HG03460 (cell line): ENCODE measurements around the gene APEX2.
"Not testable (repeated sequence)": the region's sequence is repeated elsewhere in the genome, so short reads cannot be mapped to it uniquely, and the experiment has no call there.

ENCODE experiments used
- ATAC-seq: cut with Tn5 transposase; IDR thresholded peaks from one replicate; pipeline ENCODE4 v1.9.1; 2021; ENCODE audit not compliant: unreplicated experiment

The APEX2 gene, protein sequence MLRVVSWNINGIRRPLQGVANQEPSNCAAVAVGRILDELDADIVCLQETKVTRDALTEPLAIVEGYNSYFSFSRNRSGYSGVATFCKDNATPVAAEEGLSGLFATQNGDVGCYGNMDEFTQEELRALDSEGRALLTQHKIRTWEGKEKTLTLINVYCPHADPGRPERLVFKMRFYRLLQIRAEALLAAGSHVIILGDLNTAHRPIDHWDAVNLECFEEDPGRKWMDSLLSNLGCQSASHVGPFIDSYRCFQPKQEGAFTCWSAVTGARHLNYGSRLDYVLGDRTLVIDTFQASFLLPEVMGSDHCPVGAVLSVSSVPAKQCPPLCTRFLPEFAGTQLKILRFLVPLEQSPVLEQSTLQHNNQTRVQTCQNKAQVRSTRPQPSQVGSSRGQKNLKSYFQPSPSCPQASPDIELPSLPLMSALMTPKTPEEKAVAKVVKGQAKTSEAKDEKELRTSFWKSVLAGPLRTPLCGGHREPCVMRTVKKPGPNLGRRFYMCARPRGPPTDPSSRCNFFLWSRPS

DNA sequence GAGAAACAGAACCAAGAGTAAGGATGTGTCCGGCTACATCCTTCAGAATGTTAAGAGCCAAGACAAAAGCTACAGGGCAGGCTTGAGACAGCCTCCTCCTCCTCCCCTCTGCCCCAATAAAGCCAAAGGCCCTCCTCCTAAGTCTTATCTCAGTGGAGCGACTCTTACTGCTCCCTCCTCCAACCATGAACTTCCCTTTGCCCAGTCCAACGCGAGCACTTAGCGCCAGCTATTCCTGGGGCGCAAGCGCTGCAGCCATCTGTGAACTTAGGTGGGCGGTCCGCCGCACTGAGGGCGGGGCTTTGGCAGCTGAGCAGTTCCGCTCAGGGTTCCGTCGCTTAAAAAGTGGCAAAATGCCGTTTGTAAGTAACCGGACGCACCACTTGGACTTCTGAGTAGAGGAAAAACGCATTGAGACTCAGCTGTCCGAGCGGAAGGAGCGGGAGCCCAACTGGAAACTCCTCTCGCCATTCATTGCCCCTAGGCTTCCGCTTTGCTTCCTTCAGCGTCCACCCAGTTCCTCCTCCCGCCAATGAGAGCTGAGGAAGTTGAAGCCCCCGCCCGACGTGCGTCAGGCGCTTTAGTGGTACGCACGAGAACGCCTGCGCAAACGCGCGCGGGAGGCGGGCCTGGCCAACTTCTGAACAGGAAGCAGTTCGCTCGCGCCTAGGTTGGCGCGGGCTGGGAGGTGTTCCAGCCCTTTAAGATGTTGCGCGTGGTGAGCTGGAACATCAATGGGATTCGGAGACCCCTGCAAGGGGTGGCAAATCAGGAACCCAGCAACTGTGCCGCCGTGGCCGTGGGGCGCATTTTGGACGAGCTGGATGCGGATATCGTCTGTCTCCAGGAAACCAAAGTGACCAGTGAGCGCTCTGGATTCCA, at the start of gene APEX2:
APEX2 (plus strand) TSS at position 647 of the 882 bp plus-strand sequence; CDS start at position 707, 60 bp downstream.
- ATAC-seq: peak; percentile 94

DNA sequence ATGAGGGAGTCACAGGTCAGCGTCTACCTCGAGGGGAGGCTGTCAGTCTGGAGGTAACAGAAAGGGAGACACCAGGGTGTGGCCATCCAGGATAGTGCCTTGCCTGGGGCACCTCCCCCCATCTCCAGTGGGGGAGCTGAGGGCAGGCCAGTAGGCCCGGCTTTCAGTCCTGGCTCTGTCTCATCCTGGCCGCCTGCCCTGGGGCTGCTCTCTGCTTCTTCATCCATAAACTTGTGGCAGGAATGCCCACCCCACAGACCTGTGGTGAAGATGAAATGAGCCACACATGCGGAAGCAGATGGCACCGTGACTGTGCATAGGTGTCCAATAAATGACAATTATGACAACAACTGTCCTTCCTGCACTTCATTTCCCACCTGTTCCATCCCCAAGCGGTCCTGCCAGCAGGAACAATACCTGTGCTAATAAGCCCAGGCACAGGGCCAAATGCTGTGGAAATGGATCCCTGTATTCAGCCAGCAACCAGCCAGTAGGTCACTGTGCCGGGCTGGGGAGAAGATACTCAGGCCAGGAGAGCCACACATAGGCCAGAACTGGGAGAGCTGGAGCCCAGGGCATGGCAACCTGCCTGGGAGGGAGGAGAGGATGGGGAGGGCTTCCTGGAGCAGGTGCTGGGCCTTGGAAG, 49.3 kb upstream of the APEX2 start:
- ATAC-seq: no peak

DNA sequence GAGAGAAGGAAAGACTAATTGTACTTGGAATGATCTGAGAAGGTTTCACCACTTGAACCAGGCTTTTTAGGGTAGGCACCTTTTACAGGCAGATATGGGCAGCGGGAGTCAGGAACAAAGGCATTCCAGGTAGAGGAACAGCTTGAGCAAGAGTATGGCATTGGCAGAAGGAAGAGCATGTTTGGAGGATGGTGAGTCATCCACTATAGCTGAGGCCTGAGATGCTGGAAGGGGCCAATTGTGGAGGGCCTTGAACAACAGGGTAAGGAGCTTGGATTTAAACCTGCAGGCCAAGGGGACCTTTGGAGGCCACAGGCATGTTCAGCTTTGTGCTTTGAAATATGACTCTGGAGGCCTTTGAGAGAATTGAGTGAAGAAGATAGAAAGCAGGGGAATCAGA, 38.4 kb upstream of the APEX2 start:
- no peak for ATAC-seq

DNA sequence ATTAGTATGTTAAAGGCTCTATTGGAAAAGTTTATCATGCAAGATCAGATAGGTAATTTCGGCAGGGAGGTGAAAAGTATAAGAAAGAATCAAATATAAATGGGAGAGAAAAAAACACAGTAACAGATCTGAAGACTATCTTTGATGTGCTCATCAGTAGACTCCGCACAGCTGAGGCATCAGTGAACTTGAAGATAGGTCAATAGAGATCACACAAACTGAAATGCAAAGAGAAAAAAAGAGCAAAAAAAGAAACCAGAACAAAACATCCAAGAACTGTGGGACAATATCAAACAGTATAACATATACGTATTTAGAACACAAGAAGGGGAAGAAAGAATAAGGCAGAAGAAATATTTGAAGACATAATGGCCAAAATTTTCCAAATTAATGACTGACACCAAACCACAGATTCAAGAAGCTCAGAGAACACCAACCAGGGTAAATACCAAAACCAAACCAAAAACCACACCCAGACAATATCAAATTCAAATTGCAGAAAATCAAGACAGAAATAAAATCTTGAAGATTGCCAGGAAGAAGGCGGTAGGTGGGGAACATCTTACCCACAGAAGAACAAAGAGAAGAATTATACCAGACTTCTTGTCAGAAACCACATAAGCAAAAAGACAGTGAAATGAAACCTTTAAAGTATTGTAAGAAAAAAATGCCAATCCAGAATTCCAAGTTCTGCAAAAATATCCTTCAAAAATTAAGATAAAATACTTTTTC, 35.2 kb upstream of the APEX2 start:
- ATAC-seq: no peak

DNA sequence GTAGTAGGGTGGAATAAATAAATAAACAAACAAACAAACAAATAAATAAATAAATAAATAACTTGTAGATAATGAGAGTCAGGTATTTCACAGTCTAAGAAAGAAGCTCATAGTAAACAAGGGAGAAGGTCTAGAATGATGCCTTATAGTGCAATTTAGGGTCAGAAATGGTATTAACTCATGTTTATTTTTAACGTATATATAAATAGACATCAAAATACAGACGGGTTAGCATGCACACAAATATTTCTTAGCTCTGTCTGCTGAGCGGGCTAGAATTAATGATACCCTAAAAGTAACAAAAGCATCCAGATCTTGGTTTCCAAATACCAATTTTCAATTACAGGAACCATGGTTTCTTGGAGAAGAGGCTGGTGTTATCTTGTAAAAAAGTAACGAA, 22.8 kb upstream of the APEX2 start:
- no peak for ATAC-seq

DNA sequence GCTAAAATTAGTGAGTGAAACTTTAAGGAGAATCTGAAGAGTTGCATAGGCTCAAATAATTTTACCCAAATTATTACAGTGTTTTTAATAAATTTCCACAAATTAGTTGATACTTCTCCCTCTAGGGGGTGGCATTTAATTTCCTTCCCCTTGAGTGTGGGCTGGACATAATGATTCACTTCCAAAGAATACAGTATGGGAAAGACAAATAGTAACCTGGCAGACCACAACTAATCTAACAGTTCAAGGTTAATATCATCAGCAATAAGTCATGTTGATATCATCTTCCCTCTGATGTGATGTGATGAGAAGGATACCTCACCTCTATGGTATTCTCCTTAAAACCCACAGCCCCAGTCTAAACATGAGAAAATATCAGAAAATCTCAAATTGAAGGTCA, 21.7 kb upstream of the APEX2 start:
- ATAC-seq: no peak

DNA sequence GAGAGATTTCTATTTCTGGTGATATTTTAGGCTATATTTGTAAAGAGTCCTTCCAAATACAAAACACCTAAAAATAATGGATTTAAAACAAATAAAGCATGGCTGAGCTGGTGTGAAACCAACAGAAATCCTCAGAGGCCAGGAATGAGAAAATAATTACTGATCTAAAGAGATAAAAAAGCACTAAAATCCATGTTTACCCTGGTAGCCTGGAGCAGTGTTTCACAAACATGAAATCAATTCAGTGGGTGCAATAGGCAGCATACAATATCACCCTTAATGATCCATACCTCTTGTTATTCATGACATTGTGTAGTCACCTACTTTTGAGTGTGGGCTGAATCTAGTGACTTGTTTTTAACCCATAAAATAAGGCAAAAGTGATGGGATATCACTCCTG, 20.7 kb upstream of the APEX2 start:
- ATAC-seq: no peak

DNA sequence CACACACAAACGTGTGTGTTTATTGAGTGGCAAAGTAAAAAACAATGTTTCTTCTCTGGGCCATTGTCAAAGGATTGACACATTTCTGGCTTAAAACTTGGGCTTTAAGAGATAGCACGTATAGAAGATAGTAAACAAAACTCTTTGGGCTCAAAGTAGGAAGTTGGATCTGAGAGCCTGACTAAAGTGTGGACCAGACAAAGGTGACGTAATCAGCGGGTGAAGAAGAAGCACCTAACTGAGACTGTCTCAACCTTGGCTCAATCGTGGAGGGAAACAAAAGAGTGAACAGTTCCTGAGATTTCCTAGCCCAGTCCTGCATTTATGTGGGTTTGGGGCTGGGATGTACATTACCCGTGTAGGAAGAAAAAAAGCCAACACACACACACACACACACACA, 19.8 kb upstream of the APEX2 start:
- no peak for ATAC-seq

DNA sequence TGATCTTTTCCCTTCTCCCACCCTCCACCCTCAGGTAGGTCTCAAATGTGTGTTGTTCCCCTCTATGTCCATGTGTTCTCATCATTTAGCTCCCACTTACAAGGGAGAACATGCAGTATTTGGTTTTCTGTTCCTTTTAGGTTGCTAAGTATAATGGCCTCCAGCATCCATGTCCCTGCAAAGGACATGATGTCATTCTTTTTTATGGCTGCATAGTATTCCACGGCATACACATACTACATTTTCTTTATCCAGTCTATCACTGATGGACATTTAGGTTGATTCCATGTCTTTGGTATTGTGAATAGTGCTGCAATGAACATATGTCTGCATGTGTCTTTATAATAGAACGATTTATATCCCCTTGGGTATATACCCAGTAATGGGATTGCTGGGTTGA, 16.9 kb upstream of the APEX2 start:
- ATAC-seq: not testable (repeated sequence)

DNA sequence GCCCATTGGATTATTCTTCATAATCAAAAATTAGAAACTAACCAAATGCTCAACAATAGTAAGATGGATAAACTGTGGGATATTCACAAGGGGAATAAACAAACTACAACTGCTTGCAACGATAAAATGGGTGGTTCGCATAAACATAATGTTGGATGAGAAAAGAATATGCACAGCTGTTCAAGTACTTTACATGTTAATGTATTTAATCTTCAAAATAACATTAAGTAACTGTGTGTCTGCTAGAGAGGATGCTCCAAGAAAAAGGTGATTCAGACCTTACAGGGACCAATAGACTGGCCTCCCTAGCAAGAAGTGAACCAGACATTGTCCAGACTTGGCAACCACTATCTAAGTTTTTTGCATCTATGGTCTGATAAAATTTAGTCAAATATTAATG, 8.5 kb upstream of the APEX2 start:
- ATAC-seq: no peak

DNA sequence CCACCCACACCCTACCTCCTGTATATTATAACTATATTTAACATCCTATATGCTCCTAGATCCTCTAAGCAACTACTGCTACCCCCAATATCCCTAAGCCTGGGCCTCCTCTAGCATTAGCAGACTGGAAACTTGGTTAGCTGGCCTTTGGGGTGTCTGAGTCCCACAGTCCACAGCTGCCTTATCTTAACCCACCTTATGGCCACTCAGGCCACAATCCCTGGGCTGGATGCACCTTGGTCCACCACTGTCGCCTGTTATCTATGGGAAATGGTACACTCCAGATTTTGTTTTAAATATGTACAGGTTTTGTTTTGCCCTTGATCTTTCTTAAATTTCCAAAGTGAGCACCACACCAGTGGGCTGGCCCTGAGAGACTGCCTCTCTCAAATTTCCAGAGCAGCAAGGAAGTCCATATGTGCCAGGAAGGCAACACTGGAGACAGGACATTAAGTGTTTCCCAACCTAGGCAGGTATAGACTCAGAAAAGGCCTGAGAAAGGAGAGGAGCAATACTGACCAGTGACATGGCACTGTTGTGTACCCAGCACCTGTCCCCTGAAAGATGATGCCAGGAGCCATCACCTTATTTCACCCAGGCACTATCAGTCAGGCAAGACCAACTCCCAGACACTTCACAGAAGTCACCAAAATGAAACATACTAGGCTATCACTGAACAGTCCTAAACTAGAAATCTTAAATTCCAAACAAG, 7.1 kb upstream of the APEX2 start:
- ATAC-seq: no peak

DNA sequence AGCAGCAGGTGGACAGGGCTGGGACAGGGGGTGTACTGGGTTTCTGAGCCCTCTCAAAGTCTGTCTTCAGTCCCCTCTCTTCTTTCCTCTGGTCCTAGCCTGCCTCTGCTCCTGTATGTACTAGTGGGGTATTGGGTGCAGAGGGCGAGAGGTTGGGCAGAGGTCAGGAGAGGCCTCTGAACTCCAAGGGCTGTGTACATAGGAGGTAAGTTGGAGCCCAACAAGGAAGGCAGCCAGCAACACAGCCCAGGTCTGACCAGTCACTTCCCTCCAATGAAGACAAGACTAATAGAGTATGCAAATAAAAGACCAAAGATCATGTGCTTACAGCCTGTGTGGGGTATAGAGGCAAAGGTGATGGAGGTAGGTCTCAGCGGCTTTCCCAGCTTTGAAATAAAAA, 6.1 kb upstream of the APEX2 start, which contains the start of gene PFKFB1:
PFKFB1 (minus strand) TSS at position 90 of the 400 bp plus-strand sequence. CDS start 181 bp downstream, outside the sequence.
- no peak for ATAC-seq

DNA sequence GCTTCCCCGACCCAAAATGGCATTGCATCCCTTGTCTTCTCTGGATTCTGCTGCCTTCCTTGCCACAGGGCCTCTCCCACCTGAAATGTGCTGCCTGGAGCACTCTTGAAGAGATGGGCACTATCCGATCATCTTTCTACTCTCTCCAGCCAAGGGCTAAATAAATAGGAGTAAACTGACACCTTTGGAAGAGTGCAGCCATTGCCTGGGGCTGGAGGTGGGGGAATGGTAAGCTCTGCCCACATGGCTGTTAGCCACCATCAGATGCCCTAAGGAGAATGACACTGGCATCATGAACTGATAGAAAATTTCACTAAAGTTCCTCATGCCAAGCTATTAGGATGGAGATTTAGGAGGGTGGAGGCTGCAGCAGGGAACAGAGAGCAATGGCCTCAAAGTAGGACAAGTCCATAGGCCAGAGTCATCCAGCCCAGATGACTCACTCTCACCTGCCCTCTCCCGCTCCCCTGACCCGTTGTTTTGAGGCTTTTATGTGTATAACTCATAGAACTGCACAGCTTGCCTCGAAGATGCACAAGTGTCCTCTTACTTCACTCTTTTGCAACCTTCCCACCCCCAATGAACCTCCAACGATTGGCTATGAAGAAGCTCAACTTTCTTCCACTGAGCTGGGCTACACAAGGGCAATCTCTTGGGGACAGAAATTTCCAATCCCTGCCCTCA, 5.4 kb upstream of the APEX2 start:
- ATAC-seq: no peak

DNA sequence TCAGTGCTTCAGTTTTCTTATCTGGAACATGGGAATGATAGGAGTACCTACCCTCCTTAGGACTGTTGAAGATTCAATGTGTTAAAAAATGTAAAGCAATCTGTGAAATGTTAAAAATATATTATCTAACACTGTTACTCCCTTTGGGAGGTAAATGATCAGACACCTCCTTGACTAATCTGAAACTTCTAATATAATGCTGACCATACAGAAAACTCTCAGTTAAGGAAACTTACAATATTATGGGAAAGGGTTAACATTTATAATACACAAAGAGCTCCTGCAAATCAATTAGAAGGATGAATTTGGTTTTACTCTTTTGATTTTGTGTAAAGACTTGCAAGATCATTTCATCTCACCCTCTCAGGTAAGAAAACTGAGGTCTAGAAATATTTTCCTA, 4.5 kb upstream of the APEX2 start:
- no peak for ATAC-seq

DNA sequence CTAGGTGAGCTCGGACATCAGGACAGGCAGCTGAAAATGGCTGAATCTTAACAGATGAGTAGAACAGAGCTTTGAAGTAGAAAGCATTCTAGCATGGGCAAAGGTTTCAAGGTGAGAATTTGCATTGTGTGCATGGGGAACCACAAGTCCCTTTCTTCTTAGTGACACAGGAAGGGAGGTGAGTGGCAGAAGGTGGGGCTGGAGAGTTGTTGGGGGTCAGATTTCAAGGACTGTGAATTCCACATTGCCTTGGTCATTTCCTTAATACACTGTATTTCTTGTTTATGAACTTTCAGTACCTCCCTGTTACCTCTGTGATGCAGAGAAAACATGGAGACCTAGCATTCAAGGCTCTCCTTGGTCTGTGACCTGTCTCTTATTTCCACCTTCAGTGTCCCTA, 4.1 kb downstream of the APEX2 start:
- ATAC-seq: no peak

DNA sequence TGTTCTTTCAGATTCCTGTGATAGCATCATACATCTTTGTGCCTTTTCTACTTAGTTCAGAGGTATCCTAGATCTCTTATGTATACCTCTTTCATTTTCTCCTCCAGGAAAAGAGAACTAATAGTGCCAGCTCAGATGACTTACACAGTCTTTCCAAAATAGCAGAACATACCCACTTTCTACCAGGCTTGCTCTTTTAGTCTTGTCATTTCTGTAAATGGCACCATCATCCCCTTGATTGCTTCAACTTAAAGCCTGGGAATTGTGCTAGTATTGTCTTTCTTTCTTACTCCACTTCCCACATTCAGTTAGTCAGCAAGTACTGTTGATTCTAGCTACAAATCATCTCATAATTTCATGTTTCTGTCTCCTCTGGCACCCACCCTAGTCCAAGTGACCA, 5.1 kb downstream of the APEX2 start:
- no peak for ATAC-seq

DNA sequence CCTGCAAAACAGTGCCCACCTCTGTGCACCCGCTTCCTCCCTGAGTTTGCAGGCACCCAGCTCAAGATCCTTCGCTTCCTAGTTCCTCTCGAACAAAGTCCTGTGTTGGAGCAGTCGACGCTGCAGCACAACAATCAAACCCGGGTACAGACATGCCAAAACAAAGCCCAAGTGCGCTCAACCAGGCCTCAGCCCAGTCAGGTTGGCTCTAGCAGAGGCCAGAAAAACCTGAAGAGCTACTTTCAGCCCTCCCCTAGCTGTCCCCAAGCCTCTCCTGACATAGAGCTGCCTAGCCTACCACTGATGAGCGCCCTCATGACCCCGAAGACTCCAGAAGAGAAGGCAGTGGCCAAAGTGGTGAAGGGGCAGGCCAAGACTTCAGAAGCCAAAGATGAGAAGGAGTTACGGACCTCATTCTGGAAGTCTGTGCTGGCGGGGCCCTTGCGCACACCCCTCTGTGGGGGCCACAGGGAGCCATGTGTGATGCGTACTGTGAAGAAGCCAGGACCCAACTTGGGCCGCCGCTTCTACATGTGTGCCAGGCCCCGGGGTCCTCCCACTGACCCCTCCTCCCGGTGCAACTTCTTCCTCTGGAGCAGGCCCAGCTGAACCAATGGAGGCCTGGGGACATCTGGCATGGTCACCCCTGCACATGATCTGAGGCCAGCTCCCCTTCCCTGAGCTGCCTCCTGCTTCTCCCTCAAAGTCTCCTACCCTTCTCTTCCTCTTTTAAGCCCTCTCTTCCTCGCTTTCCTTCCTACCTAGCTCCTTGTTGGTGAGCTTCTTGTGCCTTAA, 6.9 kb downstream of the APEX2 start:
- ATAC-seq: no peak

DNA sequence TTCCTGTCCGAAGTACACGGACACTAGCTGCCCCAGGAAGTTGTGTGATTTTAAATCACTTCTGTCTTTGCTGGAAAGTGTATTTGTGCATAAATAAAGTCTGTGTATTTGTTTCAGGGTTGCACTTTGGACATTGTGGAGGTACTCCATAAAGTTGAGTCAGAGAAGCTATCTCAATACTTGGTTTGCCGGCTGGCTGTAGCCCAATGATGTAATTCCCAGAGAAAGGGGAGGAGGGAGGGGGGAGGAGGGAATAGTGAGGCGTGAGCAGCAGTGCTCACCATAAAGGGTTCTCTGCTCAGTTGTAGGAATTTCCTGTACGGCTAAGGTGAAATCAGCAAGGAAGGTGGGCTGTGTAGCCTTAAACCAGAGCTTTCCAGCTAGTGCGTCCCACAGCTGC, 7.5 kb downstream of the APEX2 start:
- no peak for ATAC-seq
